Endodermal cell (in vitro differentiated cells): Measurements from ENCODE around the gene PRCD. TPM values are rescaled to one million over a fixed set of nuclear protein-coding genes. Genes with fewer than 3 reads are reported as not detected.
A peak's percentile ranks its signal among the peaks of the same experiment; 100 is the strongest.

Experiments
- DNase-seq: peaks from one replicate; pipeline ENCODE4 v3.0.0-alpha.2; 2017
- H3K27ac ChIP-seq: 2 replicates; pipeline ENCODE4 v1.5.1; 2013; ENCODE audit warnings: mild to moderate bottlenecking, low read depth, low read length, moderate library complexity
- H3K27me3 ChIP-seq: 2 replicates; pipeline ENCODE4 v1.6.1; 2013; ENCODE audit warnings: mild to moderate bottlenecking, low read length, moderate library complexity; ENCODE audit not compliant: insufficient read depth, control insufficient read depth, poor library complexity, severe bottlenecking
- H3K36me3 ChIP-seq: 2 replicates; pipeline ENCODE4 v1.7.0; 2013; ENCODE audit warnings: mild to moderate bottlenecking, low read length, moderate library complexity; ENCODE audit not compliant: control insufficient read depth, insufficient read depth
- H3K4me1 ChIP-seq: one replicate; pipeline ENCODE4 v1.7.0; 2013; ENCODE audit warnings: low read length; ENCODE audit not compliant: control insufficient read depth, insufficient read depth
- H3K4me3 ChIP-seq: 2 replicates; pipeline ENCODE4 v1.5.1; 2013; ENCODE audit warnings: mild to moderate bottlenecking, low read length, moderate library complexity
- H3K9ac ChIP-seq: 2 replicates; pipeline ENCODE4 v1.6.1; 2013; ENCODE audit warnings: mild to moderate bottlenecking, low read length, moderate library complexity; ENCODE audit not compliant: poor library complexity, severe bottlenecking; ENCODE audit errors: extremely low read depth
- H3K9me3 ChIP-seq: 2 replicates; pipeline ENCODE4 v1.6.1; 2013; ENCODE audit warnings: mild to moderate bottlenecking, low read length, moderate library complexity; ENCODE audit not compliant: control insufficient read depth
- H3K27ac Mint-ChIP-seq: 2 replicates; pipeline ENCODE4 v1.8.0; 2020; ENCODE audit warnings: mixed read lengths
- H3K27me3 Mint-ChIP-seq: 2 replicates; pipeline ENCODE4 v1.8.0; 2021; ENCODE audit warnings: mild to moderate bottlenecking, mixed read lengths; ENCODE audit not compliant: insufficient read depth
- H3K36me3 Mint-ChIP-seq: 2 replicates; pipeline ENCODE4 v1.8.0; 2020; ENCODE audit warnings: low read depth, mixed read lengths
- H3K4me1 Mint-ChIP-seq: 2 replicates; pipeline ENCODE4 v1.8.0; 2020; ENCODE audit warnings: mixed read lengths
- H3K4me3 Mint-ChIP-seq: 2 replicates; pipeline ENCODE4 v1.8.0; 2020; ENCODE audit warnings: mild to moderate bottlenecking, moderate library complexity, mixed read lengths
- H3K9me3 Mint-ChIP-seq: 2 replicates; pipeline ENCODE4 v1.8.0; 2020; ENCODE audit warnings: mild to moderate bottlenecking, mixed read lengths
- WGBS, 2 experiments: methylation state at CpG; one replicate each; pipeline versions ENCODE4 v1.1.5 to v1.1.7; 2013; ENCODE audit warnings: missing lambda C conversion rate in 2 of 2, mixed read lengths in 1 of 2; ENCODE audit not compliant: insufficient coverage in 1 of 2, insufficient read length in 1 of 2; 5-methylcytosine and 5-hydroxymethylcytosine counted together
- total RNA-seq, 2 donors: library from RNA; stranded (reverse); fragmentation: NEBNext Ultra II Directional in 1 of 2; extraction: Animal tissue kit (Norgen Biotek cat#: 25700) in 1 of 2; gene quantifications; 2 replicates in 1 of 2; 3 replicates in 1 of 2; pipeline ENCODE4 v1.2.1, GENCODE V29; 2021
- TF ChIP-seq, protein P1 (sequence below): fragments of 200-600 bp; sonication (generic); conservative IDR thresholded peaks from 2 replicates; pipeline ENCODE4 v1.5.0; 2021; ENCODE audit warnings: antibody characterized with exemption, mild to moderate bottlenecking

PRCD gene
- total RNA-seq, 2 donors from 2014 or later: 3.2 to 4.8 TPM

DNA sequence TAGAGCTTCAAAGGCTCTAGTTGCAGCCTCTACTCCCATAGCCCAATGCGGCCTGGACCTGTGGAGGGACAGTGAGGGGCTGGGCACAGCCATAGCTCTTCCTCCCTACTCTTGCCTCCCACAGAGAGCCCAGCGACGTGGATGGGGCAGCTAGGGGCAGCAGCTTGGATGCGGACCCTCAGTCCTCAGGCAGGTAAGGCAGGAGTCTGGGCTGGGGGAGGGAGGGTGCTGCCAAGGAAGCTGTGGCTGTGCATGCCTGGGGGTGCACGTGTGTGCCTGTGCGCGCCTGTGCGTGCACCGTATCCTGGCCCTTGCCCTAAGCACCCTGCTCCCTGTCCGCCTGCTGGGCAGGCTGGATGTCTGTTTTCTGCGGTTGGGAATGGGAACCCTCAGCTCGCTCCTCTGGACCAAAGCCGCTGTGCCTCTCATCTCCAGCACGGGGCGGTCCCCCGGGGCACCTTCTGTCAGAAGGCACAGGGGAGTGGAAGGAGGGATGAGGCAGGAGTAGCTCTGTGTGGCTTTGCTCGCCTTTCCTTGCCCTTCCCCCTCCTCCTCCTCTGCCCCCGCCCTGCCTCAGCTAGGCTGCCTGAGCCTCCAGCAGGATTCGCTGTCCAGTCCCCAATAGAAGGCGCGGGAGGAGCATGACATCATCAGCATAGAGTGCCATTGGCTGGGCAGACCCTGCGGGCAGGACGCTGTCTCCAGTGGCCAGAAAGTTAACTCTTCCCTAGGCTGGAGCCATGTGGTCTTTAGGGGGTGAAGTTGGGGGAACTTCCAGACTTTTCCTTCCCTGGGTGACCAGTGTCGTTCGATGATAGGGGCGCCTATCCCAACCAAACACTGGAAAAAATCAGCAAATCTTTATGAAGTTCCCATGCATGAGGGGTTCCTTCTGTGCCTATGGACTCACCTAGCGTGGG, 797 bp downstream of the PRCD start:
- Histone ChIP-seq H3K36me3 (no peaks in the 10 kb centered on the region), H3K4me3 (peak overlapping the region; percentile 57), H3K27ac (no peak overlapping the region), H3K4me1 (peaks cover 31% of the 10 kb centered on the region), H3K9ac (no peak overlapping the region), H3K27me3 (peaks cover 41% of the 10 kb centered on the region), H3K9me3 (no peaks in the 10 kb centered on the region)
- Mint-ChIP-seq H3K9me3 (no peaks in the 10 kb centered on the region), H3K27ac (peak overlapping the region; percentile 74), H3K4me1 (peaks cover 27% of the 10 kb centered on the region), H3K27me3 (peaks cover 29% of the 10 kb centered on the region), H3K36me3 (no peaks in the 10 kb centered on the region), H3K4me3 (peak overlapping the region; percentile 55)
- TF ChIP-seq, protein P1, sequence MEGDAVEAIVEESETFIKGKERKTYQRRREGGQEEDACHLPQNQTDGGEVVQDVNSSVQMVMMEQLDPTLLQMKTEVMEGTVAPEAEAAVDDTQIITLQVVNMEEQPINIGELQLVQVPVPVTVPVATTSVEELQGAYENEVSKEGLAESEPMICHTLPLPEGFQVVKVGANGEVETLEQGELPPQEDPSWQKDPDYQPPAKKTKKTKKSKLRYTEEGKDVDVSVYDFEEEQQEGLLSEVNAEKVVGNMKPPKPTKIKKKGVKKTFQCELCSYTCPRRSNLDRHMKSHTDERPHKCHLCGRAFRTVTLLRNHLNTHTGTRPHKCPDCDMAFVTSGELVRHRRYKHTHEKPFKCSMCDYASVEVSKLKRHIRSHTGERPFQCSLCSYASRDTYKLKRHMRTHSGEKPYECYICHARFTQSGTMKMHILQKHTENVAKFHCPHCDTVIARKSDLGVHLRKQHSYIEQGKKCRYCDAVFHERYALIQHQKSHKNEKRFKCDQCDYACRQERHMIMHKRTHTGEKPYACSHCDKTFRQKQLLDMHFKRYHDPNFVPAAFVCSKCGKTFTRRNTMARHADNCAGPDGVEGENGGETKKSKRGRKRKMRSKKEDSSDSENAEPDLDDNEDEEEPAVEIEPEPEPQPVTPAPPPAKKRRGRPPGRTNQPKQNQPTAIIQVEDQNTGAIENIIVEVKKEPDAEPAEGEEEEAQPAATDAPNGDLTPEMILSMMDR: peak; percentile 28
- DNase-seq: peak; percentile 100
- 23 to 34% methylated on average over 14 to 25 of the region's 27 CpGs for WGBS, 2 experiments

DNA sequence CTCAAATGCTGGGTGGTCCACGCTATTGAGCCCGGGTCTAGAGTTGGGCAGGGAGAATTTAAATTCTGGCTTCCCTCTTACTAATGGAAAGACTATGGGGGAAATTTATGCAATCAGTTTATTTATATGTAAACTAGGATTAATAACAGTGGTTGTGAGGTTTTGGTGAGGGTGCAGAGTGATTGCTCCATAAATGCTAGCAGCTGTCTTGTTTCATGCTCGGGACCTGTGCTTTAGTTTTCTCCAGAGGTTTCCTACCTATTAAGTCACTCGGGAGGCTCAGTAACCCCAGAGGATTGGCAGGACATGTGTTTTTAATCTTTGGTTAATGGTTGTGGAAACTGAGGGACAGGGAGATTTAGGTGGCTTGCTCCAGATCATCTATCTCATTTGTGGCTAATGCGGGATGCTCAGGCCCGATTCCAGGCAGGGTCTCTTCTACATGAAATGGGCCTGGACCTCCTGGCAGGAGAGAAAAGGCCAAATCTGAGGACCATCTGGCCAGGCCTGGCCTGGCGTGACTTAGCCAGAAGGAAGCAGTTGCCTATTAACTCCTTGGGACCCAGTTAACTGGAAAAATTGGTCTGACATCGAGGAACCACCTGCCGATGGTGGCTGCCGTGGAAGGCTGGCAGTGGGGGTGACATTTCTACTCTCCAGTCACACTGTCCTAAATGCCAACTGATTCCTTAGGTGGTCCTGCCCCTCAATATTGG, 2.1 kb downstream of the PRCD start:
- Histone ChIP-seq H3K4me3 (no peak overlapping the region), H3K27me3 (peaks cover 28% of the 10 kb centered on the region), H3K4me1 (peaks cover 31% of the 10 kb centered on the region), H3K36me3 (no peaks in the 10 kb centered on the region), H3K9me3 (no peaks in the 10 kb centered on the region), H3K27ac (no peak overlapping the region), H3K9ac (no peak overlapping the region)
- DNase-seq: no peak
- WGBS, 2 experiments: 92 to 100% methylated on average over 7 to 10 of the region's 10 CpGs
- Mint-ChIP-seq H3K9me3 (no peaks in the 10 kb centered on the region), H3K36me3 (no peaks in the 10 kb centered on the region), H3K4me1 (peaks cover 38% of the 10 kb centered on the region), H3K27me3 (peaks cover 21% of the 10 kb centered on the region), H3K27ac (no peak overlapping the region), H3K4me3 (no peak overlapping the region)
- TF ChIP-seq, protein P1: no peak

DNA sequence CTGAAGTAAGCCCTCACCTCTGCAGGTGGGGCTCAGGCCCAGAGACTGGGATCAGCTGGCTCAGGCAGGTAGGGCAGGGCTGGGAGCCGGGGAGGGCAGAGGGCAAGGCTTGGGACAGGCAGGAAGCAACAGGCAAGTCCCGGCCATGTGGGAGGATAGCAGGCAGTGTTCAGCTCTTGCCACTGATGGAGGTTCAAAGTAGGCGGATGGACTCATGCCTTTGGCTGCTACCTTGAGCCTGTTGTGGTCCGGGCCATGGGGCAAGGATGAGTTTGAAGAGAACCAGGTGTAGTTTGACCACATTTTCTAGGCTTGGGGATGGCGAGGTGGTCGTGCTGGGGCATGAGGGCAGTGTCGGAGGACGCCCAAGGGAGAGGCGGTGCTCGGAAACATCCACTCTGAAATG, 2.7 kb downstream of the PRCD start:
- DNase-seq: no peak
- peaks cover 31% of the 10 kb centered on the region for H3K4me1 ChIP-seq
- peaks cover 39% of the 10 kb centered on the region for H3K4me1 Mint-ChIP-seq
- 89 to 98% methylated on average over 5 to 10 of the region's 10 CpGs for WGBS, 2 experiments
- H3K9me3 Mint-ChIP-seq: no peaks in the 10 kb centered on the region
- H3K9me3 ChIP-seq: no peaks in the 10 kb centered on the region
- no peak overlapping the region for H3K27ac ChIP-seq
- H3K36me3 Mint-ChIP-seq: no peaks in the 10 kb centered on the region
- no peak overlapping the region for H3K27ac Mint-ChIP-seq
- TF ChIP-seq, protein P1: no peak
- H3K36me3 ChIP-seq: no peaks in the 10 kb centered on the region
- H3K9ac ChIP-seq: no peak overlapping the region
- H3K4me3 Mint-ChIP-seq: no peak overlapping the region
- no peak overlapping the region for H3K4me3 ChIP-seq
- H3K27me3 ChIP-seq: peaks cover 24% of the 10 kb centered on the region
- H3K27me3 Mint-ChIP-seq: peaks cover 17% of the 10 kb centered on the region
